MG63 (cell line): ENCODE measurements around the gene KCNH1. TPM values are rescaled to one million over a fixed set of nuclear protein-coding genes. Genes with fewer than 3 reads are reported as not detected.

ENCODE experiments used
- DNase-seq: peaks from one replicate; pipeline ENCODE4 v3.0.0-alpha.2; 2020
- H3K27me3 ChIP-seq: fragments of 250-450 bp; sonication (Bioruptor Pico); 2 replicates; pipeline ENCODE4 v1.5.1; 2020; ENCODE audit warnings: mild to moderate bottlenecking, moderate library complexity
- H3K36me3 ChIP-seq: fragments of 250-450 bp; sonication (Bioruptor Pico); 2 replicates; pipeline ENCODE4 v1.5.1; 2020; ENCODE audit warnings: mild to moderate bottlenecking, moderate library complexity
- H3K4me3 ChIP-seq: fragments of 250-450 bp; sonication (Bioruptor Pico); 2 replicates; pipeline ENCODE4 v1.5.1; 2020; ENCODE audit warnings: mild to moderate bottlenecking, moderate library complexity
- H3K9me3 ChIP-seq: fragments of 250-450 bp; sonication (Bioruptor Pico); 2 replicates; pipeline ENCODE4 v1.5.1; 2020; ENCODE audit warnings: mild to moderate bottlenecking, moderate library complexity
- total RNA-seq: library from RNA; depleted of rRNA; stranded (reverse); fragments of >200 nt; shearing (Covaris generic); gene quantifications from 2 replicates; pipeline ENCODE4 v1.2.3, GENCODE V29; 2014; ENCODE audit warnings: low replicate concordance

Gene KCNH1
- total RNA-seq, 1 experiment from 2014 or later = not detected

GRCh38 chr1:210722410-210723081 is 411.4 kb downstream of the KCNH1 start:
- H3K27me3 ChIP-seq = no peaks in the 10 kb centered on the region; the same call in 1 of the 2 replicates
- H3K4me3 ChIP-seq = no peak overlapping the region
- H3K9me3 ChIP-seq = no peaks in the 10 kb centered on the region
- no peak for DNase-seq
- H3K36me3 ChIP-seq = no peaks in the 10 kb centered on the region

- Histone ChIP-seq H3K9me3 (no peaks in the 10 kb centered on the region), H3K36me3 (no peaks in the 10 kb centered on the region), H3K27me3 (no peaks in the 10 kb centered on the region), H3K4me3 (no peak overlapping the region)
- DNase-seq = peak; percentile 22
Measured at GRCh38 chr1:210715072-210715471, 418.9 kb downstream of the KCNH1 start.

DNA sequence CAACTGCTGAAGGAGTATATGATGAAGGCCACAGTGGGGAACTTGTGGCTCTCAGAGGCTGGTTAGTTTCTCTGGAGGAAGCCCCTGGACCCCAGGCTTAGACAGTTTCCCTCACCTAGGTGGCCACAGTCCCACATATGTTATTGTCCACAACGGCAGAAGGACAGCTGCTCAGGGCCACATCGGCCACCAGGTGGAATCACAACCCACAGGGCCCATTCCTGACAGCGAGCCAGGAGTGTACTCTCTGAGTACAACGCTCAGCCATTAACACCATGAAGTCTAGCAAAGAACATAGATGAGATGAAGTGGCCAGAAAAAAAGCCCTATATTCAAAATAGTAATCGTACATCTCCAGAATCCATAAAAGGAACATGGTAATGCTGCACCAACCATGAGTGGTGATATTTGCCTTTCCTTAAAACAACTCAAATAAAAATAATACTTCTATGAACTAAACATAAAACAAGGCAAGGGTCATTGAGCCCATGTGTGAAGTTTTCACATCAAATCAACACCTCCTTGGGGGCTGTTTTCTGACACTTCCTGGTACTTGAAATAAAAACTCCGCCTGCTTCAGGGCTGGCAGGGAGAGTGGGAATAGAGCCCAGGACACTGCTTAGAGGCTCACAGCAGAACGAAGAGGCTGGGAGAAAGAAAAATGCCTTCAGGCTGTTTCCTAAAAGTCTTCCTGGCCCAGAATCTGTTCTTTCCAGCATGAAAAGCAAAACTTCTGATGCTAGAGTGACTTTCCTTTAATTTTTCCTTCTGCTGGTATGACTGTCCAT is 421.9 kb downstream of the KCNH1 start:
- DNase-seq = no peak
- no peak overlapping the region for H3K4me3 ChIP-seq
- no peaks in the 10 kb centered on the region for H3K9me3 ChIP-seq
- H3K27me3 ChIP-seq = no peaks in the 10 kb centered on the region
- H3K36me3 ChIP-seq = no peaks in the 10 kb centered on the region

- Histone ChIP-seq H3K36me3 (no peaks in the 10 kb centered on the region), H3K9me3 (no peaks in the 10 kb centered on the region), H3K27me3 (no peaks in the 10 kb centered on the region), H3K4me3 (no peak overlapping the region)
- no peak for DNase-seq
Measured at GRCh38 chr1:210709701-210710100, 424.2 kb downstream of the KCNH1 start.

DNA sequence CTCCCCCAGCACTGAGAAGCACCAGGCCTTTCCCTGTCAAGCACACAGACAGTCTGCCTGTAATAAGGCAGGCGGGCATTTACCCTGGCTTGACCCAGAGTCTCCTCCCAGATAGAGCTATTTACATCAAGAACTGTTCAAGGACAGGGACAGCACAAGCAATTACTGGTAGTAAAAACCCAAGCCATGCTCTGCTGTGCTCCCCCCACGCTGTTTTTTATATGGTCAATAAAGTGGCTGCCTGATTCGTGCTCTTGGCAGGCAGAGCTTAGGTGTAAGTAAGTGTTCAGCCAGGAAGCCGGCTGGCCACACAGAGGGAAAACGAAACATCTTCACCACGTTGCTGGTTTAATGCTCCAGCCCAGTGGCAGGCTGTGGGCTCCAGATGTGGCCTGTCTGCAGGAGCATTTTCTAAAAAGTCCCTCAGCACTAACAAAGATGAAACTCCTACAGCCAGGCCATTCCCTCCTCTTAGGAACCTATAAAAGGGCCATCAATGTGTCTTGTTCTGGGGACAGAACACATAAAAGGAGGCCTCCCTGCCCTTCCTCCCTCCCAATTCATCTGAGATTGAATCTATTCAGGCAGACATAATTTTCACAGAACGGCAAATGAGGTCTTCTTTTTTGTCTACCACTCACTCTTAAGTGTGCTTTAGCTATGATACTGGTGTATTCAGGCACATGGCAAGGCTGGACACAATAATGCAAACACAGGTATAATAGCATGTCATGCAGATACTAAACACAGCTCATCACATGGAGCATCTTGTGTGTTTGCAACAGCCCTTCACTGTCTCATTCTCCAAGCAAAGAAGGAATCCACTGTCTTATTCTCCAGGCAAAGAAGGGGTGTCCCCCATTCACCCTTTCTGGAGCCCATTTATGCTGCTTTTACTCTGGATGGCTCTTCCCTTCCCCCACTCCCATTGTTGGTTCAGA is 426.4 kb downstream of the KCNH1 start:
- Histone ChIP-seq H3K4me3 (no peak overlapping the region), H3K9me3 (no peaks in the 10 kb centered on the region), H3K36me3 (no peaks in the 10 kb centered on the region), H3K27me3 (no peaks in the 10 kb centered on the region)
- no peak for DNase-seq

DNA sequence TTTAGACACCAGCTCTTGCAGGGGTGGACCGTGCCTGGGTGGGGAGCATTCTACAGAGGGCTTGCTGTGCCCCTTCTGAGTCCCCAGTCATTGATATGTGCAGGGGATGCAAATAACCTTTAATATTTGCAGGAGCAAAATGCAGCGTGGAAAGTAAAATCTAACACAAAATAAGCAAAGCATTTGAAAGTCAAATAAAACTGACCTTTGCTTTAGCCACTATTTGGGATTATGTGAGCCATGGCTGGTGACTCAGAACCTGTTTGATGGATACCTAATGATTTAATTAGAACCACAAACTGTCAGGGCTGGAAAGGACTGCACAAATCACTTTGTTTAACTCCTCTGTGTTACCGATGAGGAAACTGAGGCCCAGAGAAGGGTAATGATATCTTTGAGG is 427.7 kb downstream of the KCNH1 start:
- no peak for DNase-seq
- Histone ChIP-seq H3K27me3 (no peaks in the 10 kb centered on the region), H3K9me3 (0 out of 2 replicates have a peak, but pooled peaks cover 3% of the 10 kb centered on the region), H3K4me3 (no peak overlapping the region), H3K36me3 (no peaks in the 10 kb centered on the region)

GRCh38 chr1:210705086-210705485 is 428.9 kb downstream of the KCNH1 start:
- H3K4me3 ChIP-seq = no peak overlapping the region
- H3K36me3 ChIP-seq = no peaks in the 10 kb centered on the region
- H3K9me3 ChIP-seq = 0 out of 2 replicates have a peak, but pooled peaks cover 3% of the 10 kb centered on the region
- H3K27me3 ChIP-seq = no peaks in the 10 kb centered on the region
- DNase-seq = no peak

- Histone ChIP-seq H3K27me3 (no peaks in the 10 kb centered on the region), H3K9me3 (0 out of 2 replicates have a peak, but pooled peaks cover 3% of the 10 kb centered on the region), H3K4me3 (no peak overlapping the region), H3K36me3 (no peaks in the 10 kb centered on the region)
- DNase-seq = no peak
Measured at GRCh38 chr1:210703593-210703992, 430.4 kb downstream of the KCNH1 start.

GRCh38 chr1:210702506-210702905 is 431.4 kb downstream of the KCNH1 start:
- H3K36me3 ChIP-seq = no peaks in the 10 kb centered on the region
- no peak for DNase-seq
- H3K9me3 ChIP-seq = 0 out of 2 replicates have a peak, but pooled peaks cover 3% of the 10 kb centered on the region
- H3K27me3 ChIP-seq = no peaks in the 10 kb centered on the region; the same call in 1 of the 2 replicates
- H3K4me3 ChIP-seq = no peak overlapping the region

DNA sequence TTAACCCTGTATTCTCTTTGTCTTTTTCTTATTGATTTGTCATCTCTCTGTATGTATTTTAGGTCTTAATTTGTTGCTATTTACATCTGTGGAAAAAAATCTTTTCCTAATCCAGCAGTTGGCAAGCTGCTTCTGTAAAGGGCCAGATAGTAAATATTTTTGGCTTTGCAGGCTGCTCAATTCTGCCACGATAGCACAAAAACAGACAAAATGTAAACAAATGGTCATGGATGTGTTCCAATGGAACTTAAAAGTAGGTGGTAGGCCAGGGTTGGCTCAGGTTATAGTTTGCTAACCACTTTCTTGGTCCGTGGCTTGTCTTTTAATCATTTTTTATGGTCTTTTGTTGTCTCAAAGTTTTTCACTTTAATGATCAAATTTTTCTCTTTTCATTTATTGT is 433.4 kb downstream of the KCNH1 start:
- Histone ChIP-seq H3K27me3 (no peaks in the 10 kb centered on the region; the same call in 1 of the 2 replicates), H3K4me3 (no peak overlapping the region), H3K9me3 (0 out of 2 replicates have a peak, but pooled peaks cover 3% of the 10 kb centered on the region), H3K36me3 (no peaks in the 10 kb centered on the region)
- DNase-seq = peak; percentile 24

DNA sequence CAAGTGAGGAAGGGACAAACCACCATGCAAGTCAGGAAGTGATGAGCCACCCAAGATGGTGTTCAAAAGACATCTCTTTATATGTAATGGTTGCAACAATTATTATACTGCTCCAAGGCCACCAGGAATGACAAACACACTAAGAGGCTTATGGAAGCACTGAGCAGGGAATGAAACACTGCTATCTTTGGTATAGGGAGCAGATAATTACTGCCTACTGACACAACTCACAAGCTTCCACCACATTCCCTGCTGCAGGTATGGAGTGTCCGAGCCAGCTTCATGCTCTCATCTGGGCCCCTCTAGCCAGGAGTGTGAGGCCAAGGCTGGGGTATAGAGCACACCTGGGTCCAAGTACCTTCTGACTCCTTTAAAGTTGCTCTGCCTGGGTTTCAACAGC is 433.9 kb downstream of the KCNH1 start:
- Histone ChIP-seq H3K36me3 (no peaks in the 10 kb centered on the region), H3K27me3 (no peaks in the 10 kb centered on the region; the same call in 1 of the 2 replicates), H3K9me3 (0 out of 2 replicates have a peak, but pooled peaks cover 3% of the 10 kb centered on the region), H3K4me3 (no peak overlapping the region)
- DNase-seq = no peak

DNA sequence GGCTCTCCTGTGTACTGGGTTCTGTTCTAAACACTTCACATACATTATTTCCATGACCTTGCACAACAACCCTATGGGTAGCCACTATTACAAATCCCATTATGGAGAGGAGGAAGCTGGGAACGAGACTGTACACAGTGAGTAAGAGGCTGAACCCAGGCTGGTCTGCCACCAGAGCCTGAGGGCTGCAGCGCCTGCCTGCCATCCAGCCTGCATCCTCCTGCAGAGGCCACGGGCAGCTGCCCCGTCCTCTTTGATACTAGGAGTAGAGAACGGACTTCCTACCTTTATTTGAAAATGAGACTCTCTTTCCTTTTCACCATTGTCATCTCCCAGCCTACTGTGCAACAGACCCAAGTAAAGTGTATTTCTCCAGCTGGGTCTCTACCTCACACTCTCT is 435.3 kb downstream of the KCNH1 start:
- H3K4me3 ChIP-seq = no peak overlapping the region
- H3K27me3 ChIP-seq = no peaks in the 10 kb centered on the region; the same call in 1 of the 2 replicates
- 0 out of 2 replicates have a peak, but pooled peaks cover 3% of the 10 kb centered on the region for H3K9me3 ChIP-seq
- H3K36me3 ChIP-seq = no peaks in the 10 kb centered on the region
- no peak for DNase-seq

DNA sequence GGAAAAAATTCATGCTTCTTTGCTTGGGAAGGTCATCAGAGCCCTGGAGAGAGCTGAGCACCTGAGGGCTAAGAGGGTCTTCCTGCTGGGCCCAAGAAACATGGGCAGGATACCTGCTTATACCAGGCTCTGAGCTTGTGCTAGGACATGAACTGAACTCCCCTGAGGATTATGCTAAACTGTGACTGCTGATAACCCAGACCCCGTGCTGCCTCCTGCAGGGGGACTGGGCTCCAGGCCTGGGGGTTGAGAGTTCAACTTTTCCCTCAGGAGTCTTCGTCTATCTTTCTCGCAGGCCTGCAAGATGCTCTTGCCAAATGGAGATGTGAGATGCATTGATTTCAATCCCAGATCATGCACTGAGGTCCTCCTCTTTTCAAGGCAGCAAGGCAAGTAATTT is 436.8 kb downstream of the KCNH1 start:
- no peaks in the 10 kb centered on the region; the same call in 1 of the 2 replicates for H3K27me3 ChIP-seq
- no peaks in the 10 kb centered on the region for H3K36me3 ChIP-seq
- 0 out of 2 replicates have a peak, but pooled peaks cover 3% of the 10 kb centered on the region for H3K9me3 ChIP-seq
- DNase-seq = no peak
- H3K4me3 ChIP-seq = no peak overlapping the region

DNA sequence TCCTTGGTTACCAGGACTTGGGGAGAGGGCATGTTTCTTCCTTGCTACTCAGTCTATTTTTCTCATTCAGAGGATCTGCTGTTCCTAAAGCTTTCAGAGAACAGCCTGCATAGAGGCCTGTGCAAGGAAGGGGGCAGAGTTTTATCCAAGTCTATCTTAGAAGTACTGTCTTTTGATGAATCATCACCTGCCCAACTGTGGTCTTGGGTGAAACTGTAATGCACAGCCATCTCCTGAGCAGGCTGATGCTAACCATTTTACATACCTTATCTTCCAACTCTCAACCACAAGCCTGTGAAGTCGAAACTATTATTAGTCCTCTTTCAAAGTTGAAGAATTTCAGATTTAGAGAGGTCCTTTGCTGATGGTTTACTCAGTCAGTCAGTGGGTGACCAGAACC is 437.2 kb downstream of the KCNH1 start:
- DNase-seq = no peak
- H3K4me3 ChIP-seq = no peak overlapping the region
- H3K27me3 ChIP-seq = no peaks in the 10 kb centered on the region; the same call in 1 of the 2 replicates
- 0 out of 2 replicates have a peak, but pooled peaks cover 2% of the 10 kb centered on the region for H3K9me3 ChIP-seq
- no peaks in the 10 kb centered on the region for H3K36me3 ChIP-seq

- H3K9me3 ChIP-seq = no peaks in the 10 kb centered on the region
- no peaks in the 10 kb centered on the region; the same call in 1 of the 2 replicates for H3K27me3 ChIP-seq
- DNase-seq = no peak
Measured at GRCh38 chr1:210695026-210695425, 438.9 kb downstream of the KCNH1 start.

GRCh38 chr1:210692796-210693195 is 441.2 kb downstream of the KCNH1 start:
- no peak for DNase-seq
- Histone ChIP-seq H3K36me3 (no peaks in the 10 kb centered on the region), H3K4me3 (no peak overlapping the region), H3K9me3 (no peaks in the 10 kb centered on the region), H3K27me3 (no peaks in the 10 kb centered on the region)

More at GRCh38 chr1:210695026-210695425, 438.9 kb downstream of the KCNH1 start:
- H3K4me3 ChIP-seq = no peak overlapping the region
- no peaks in the 10 kb centered on the region for H3K36me3 ChIP-seq
